Keratinocyte (primary cell): Measurements from ENCODE around the gene CD7. TPM values are rescaled to one million over a fixed set of nuclear protein-coding genes. Genes with fewer than 3 reads are reported as not detected.

Source experiments
- DNase-seq: peaks from one replicate; pipeline ENCODE4 v3.0.0-alpha.2; 2011; ENCODE audit warnings: low read depth, missing footprints, low spot score
- FAIRE-seq: peaks from 2 replicates; lab custom pipeline; 2011; peaks lifted over from hg19 to GRCh38; lab: Jason Lieb, UNC
- H2AFZ ChIP-seq: 2 replicates; pipeline ENCODE4 v1.6.0; 2012; ENCODE audit warnings: low read length, control low read depth, inconsistent platforms; ENCODE audit not compliant: control insufficient read depth
- H3K27ac ChIP-seq: 2 replicates; pipeline ENCODE4 v1.5.1; 2011; ENCODE audit warnings: low read length; ENCODE audit not compliant: control insufficient read depth, insufficient read depth
- H3K27me3 ChIP-seq: 3 replicates; pipeline ENCODE4 v1.6.0; 2011; ENCODE audit warnings: low read length; ENCODE audit not compliant: control insufficient read depth, insufficient read depth; ENCODE audit errors: extremely low read depth
- H3K36me3 ChIP-seq, 2 experiments: 2 replicates in 1 of 2; 3 replicates in 1 of 2; pipeline ENCODE4 v1.5.1; 2011; ENCODE audit warnings: low read length in 2 of 2, mild to moderate bottlenecking in 1 of 2; ENCODE audit not compliant: control insufficient read depth in 2 of 2, insufficient read depth in 2 of 2; ENCODE audit errors: extremely low read depth in 1 of 2
- H3K4me1 ChIP-seq: 3 replicates; pipeline ENCODE4 v1.5.1; 2011; ENCODE audit warnings: low read length; ENCODE audit not compliant: control insufficient read depth, insufficient read depth; ENCODE audit errors: extremely low read depth
- H3K4me2 ChIP-seq: 3 replicates; pipeline ENCODE4 v1.6.0; 2011; ENCODE audit warnings: low read depth, low read length; ENCODE audit not compliant: control insufficient read depth, insufficient read depth; ENCODE audit errors: extremely low read depth
- H3K4me3 ChIP-seq, 3 experiments: fragments of 200-600 bp in 1 of 3; sonication (generic) in 1 of 3; 2 replicates in 2 of 3; 3 replicates in 1 of 3; pipeline ENCODE4 v1.5.1; 2011 to 2016; ENCODE audit warnings: low read length in 3 of 3, mild to moderate bottlenecking in 3 of 3, control low read depth in 2 of 3, inconsistent platforms in 1 of 3, low read depth in 1 of 3, mixed read lengths in 1 of 3, mixed run types in 1 of 3, moderate library complexity in 1 of 3; ENCODE audit not compliant: control insufficient read depth in 2 of 3, insufficient read depth in 2 of 3; ENCODE audit errors: extremely low read depth in 1 of 3
- H3K79me2 ChIP-seq: 2 replicates; pipeline ENCODE4 v1.6.0; 2012; ENCODE audit warnings: low read length; ENCODE audit not compliant: control insufficient read depth, insufficient read depth
- H3K9ac ChIP-seq: 3 replicates; pipeline ENCODE4 v1.6.0; 2011; ENCODE audit warnings: low read length; ENCODE audit not compliant: control insufficient read depth, insufficient read depth; ENCODE audit errors: extremely low read depth
- H3K9me1 ChIP-seq: 3 replicates; pipeline ENCODE4 v1.6.0; 2011; ENCODE audit warnings: low read length; ENCODE audit not compliant: control insufficient read depth, insufficient read depth; ENCODE audit errors: extremely low read depth
- H3K9me3 ChIP-seq: 2 replicates; pipeline ENCODE4 v1.5.1; 2012; ENCODE audit warnings: low read depth, low read length; ENCODE audit not compliant: control insufficient read depth
- H4K20me1 ChIP-seq: 3 replicates; pipeline ENCODE4 v1.6.0; 2011; ENCODE audit warnings: low read length; ENCODE audit not compliant: control insufficient read depth, insufficient read depth; ENCODE audit errors: extremely low read depth
- EZH2 ChIP-seq: IDR thresholded peaks from one replicate; pipeline ENCODE4 v1.6.1; 2012; ENCODE audit warnings: inconsistent platforms, mild to moderate bottlenecking, low read length, moderate library complexity
- dilution Hi-C: fragments of 300-500 bp; cut with MboI; formaldehyde crosslinking; loops from one replicate; pipeline ENCODE4 v1.7.0; 2020; ENCODE audit warnings: low sequenced_read_pairs; ENCODE audit not compliant: extremely low pct_ligation_motif_present
- polyA plus RNA-seq, 5 experiments: library from polyadenylated mRNA; depleted of rRNA in 3 of 5; stranded (reverse) in 3 of 5; stranded (forward) in 1 of 5; unstranded in 1 of 5; fragments of >200 nt; gene quantifications; 1 replicate in 1 of 5; 2 replicates in 3 of 5; 3 replicates in 1 of 5; pipeline versions ENCODE4 v1.2.1 to v1.2.3, GENCODE V29; 2011 to 2012; ENCODE audit warnings: missing spikeins in 2 of 5, low read depth in 1 of 5, low replicate concordance in 1 of 5
- TF ChIP-seq, protein P1 (sequence below), 3 experiments: IDR thresholded peaks in 1 of 3; conservative IDR thresholded peaks in 1 of 3; optimal IDR thresholded peaks in 1 of 3; 2 replicates in 2 of 3; 3 replicates in 1 of 3; pipeline versions ENCODE3 to v1.5.1; 2011; ENCODE audit warnings: low read length in 3 of 3, mild to moderate bottlenecking in 3 of 3, moderate library complexity in 2 of 3, control low read depth in 1 of 3, inconsistent platforms in 1 of 3; ENCODE audit not compliant: insufficient read depth in 2 of 3; ENCODE audit errors: extremely low read depth in 1 of 3

Gene CD7
- polyA plus RNA-seq, 1 donor (not counting 4 experiments of a cell fraction or from before 2014, with no cell fraction given): not detected

DNA sequence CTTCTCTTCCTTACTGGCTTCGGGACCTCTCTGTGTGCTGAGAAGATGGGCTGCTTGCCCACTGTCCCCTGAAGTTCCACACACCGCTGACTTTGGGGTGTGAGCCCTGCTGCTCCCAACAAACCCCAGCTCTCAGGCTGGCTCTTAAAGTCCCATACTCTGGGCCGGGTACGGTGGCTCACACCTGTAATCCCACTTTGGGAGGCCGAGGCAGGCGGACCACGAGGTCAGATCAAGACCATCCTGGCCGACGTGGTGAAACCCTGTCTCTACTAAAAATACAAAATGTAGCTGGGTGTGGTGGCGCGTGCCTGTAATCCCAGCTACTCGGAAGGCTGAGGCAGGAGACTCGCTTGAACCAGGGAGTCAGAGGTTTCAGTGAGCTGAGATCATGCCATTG is 17.2 kb downstream of the CD7 start:
- no peak overlapping the region for H2AFZ ChIP-seq
- H3K9me1 ChIP-seq: no peaks in the 10 kb centered on the region
- no peaks in the 10 kb centered on the region for H3K79me2 ChIP-seq
- H4K20me1 ChIP-seq: no peaks in the 10 kb centered on the region
- TF ChIP-seq, protein P1, sequence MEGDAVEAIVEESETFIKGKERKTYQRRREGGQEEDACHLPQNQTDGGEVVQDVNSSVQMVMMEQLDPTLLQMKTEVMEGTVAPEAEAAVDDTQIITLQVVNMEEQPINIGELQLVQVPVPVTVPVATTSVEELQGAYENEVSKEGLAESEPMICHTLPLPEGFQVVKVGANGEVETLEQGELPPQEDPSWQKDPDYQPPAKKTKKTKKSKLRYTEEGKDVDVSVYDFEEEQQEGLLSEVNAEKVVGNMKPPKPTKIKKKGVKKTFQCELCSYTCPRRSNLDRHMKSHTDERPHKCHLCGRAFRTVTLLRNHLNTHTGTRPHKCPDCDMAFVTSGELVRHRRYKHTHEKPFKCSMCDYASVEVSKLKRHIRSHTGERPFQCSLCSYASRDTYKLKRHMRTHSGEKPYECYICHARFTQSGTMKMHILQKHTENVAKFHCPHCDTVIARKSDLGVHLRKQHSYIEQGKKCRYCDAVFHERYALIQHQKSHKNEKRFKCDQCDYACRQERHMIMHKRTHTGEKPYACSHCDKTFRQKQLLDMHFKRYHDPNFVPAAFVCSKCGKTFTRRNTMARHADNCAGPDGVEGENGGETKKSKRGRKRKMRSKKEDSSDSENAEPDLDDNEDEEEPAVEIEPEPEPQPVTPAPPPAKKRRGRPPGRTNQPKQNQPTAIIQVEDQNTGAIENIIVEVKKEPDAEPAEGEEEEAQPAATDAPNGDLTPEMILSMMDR (optimal IDR thresholded peaks at IDR 0.05 in 1 of 3, IDR thresholded peaks at IDR 0.05 in 1 of 3, conservative IDR thresholded peaks at IDR 0.05 in 1 of 3; ENCODE audit: extremely low read depth in 1 of 3, insufficient read depth in 2 of 3, low read length in 3 of 3): no peak
- TF ChIP-seq EZH2: no peak
- FAIRE-seq (no peak), DNase-seq (no peak)
- no peaks in the 10 kb centered on the region for H3K9me3 ChIP-seq
- dilution Hi-C loops: no loop called here
- H3K9ac ChIP-seq: no peak overlapping the region
- H3K36me3 ChIP-seq: no peaks in the 10 kb centered on the region
- no peak overlapping the region for H3K4me2 ChIP-seq
- H3K4me1 ChIP-seq: peaks cover 50% of the 10 kb centered on the region
- H3K4me3 ChIP-seq: no peak overlapping the region
- H3K27ac ChIP-seq: no peak overlapping the region
- no peaks in the 10 kb centered on the region for H3K27me3 ChIP-seq

DNA sequence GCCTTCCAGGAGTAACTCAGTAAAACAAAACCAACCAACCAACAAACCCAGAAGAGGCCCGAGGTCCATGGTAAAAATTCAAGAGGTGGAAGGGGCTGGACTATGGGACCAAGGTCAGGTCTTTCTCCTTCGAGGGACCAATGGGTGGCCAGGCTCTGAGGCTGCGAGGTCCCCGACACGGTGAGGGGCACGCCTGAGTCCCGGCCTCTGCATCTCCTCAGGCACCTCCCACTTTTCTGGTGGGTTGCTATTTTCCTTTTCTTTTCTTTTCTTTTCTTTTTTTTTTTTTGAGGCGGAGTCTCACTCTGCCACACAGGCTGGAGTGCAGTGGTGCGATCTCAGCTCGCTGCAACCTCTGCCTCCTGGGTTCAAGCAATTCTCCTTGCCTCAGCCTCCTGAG is 18.0 kb downstream of the CD7 start:
- Histone ChIP-seq H3K4me1 (peaks cover 50% of the 10 kb centered on the region), H3K9ac (no peak overlapping the region), H3K4me3 (no peak overlapping the region), H2AFZ (no peak overlapping the region), H3K9me3 (no peaks in the 10 kb centered on the region), H3K4me2 (no peak overlapping the region), H3K27me3 (no peaks in the 10 kb centered on the region), H3K9me1 (no peaks in the 10 kb centered on the region), H3K36me3 (no peaks in the 10 kb centered on the region), H3K27ac (no peak overlapping the region), H3K79me2 (no peaks in the 10 kb centered on the region), H4K20me1 (no peaks in the 10 kb centered on the region)
- dilution Hi-C loops: no loop called here
- no peak for DNase-seq
- no peak for TF ChIP-seq EZH2
- TF ChIP-seq, protein P1 (optimal IDR thresholded peaks at IDR 0.05 in 1 of 3, IDR thresholded peaks at IDR 0.05 in 1 of 3, conservative IDR thresholded peaks at IDR 0.05 in 1 of 3; ENCODE audit: extremely low read depth in 1 of 3, insufficient read depth in 2 of 3, low read length in 3 of 3): no peak
- FAIRE-seq: no peak
